ENCODE results near the gene MPDZ.

DNA sequence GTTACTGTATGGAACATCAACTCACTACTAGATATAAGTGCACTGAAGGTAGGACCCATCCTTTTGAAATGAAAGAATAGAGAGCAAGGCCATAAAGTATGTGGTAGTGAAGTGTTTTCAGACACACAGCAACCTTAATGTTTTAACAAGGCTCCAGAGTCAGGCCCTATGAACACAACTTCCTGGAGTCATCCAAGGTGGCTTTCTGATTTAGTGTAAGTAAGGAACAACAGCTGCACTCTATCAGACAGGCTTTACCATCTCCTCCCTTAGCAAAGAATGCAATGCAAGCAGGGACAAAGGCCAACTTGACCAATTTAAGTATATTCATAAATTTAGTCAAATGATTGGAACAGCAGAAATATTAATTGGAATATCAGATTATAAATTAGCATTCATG, 90.1 kb downstream of the MPDZ start:
- TF ChIP-seq, protein P1, sequence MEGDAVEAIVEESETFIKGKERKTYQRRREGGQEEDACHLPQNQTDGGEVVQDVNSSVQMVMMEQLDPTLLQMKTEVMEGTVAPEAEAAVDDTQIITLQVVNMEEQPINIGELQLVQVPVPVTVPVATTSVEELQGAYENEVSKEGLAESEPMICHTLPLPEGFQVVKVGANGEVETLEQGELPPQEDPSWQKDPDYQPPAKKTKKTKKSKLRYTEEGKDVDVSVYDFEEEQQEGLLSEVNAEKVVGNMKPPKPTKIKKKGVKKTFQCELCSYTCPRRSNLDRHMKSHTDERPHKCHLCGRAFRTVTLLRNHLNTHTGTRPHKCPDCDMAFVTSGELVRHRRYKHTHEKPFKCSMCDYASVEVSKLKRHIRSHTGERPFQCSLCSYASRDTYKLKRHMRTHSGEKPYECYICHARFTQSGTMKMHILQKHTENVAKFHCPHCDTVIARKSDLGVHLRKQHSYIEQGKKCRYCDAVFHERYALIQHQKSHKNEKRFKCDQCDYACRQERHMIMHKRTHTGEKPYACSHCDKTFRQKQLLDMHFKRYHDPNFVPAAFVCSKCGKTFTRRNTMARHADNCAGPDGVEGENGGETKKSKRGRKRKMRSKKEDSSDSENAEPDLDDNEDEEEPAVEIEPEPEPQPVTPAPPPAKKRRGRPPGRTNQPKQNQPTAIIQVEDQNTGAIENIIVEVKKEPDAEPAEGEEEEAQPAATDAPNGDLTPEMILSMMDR (IDR thresholded peaks at IDR 0.05) = no peak
- TF ChIP-seq EZH2 (IDR thresholded peaks at IDR 0.05) = no peak
- no peak for TF ChIP-seq EZH2phosphoT487 (IDR thresholded peaks at IDR 0.05)

Data from neural progenitor cell (in vitro differentiated cells).